Activated CD8-positive, alpha-beta memory T cell treated with anti-CD3 and anti-CD28 coated beads, Interleukin-2, amount 10 ng/mL, durations not matched to agents 7 days and 5 days (primary cell): Measurements from ENCODE around the gene RAB21. TPM values are rescaled to one million over a fixed set of nuclear protein-coding genes. Genes with fewer than 3 reads are reported as not detected.

ENCODE experiments used
- ATAC-seq: fragments of 150-1000 bp; cut with Tn5 transposase; one replicate; pipeline ENCODE4 v1.10.0; 2021; ENCODE audit warnings: moderate library complexity
- CTCF ChIA-PET: fragments of 350-600 bp; sonication (Branson Sonifier 250); formaldehyde crosslinking; loops from one replicate; lab custom pipeline; 2021; ENCODE audit warnings: antibody characterized with exemption; lab: Charles Lee
- DNase-seq: peaks from one replicate; pipeline ENCODE4 v3.0.0-alpha.2; 2020
- H3K27ac Mint-ChIP-seq: one replicate; pipeline ENCODE4 v1.8.0; 2021; ENCODE audit warnings: mild to moderate bottlenecking, mixed read lengths
- H3K27me3 Mint-ChIP-seq: one replicate; pipeline ENCODE4 v1.8.0; 2021; ENCODE audit warnings: mixed read lengths
- H3K36me3 Mint-ChIP-seq: one replicate; pipeline ENCODE4 v1.8.0; 2021; ENCODE audit warnings: mild to moderate bottlenecking, mixed read lengths
- H3K4me1 Mint-ChIP-seq: one replicate; pipeline ENCODE4 v1.8.0; 2021; ENCODE audit warnings: mixed read lengths
- H3K4me3 Mint-ChIP-seq: one replicate; pipeline ENCODE4 v1.8.0; 2021; ENCODE audit warnings: mild to moderate bottlenecking, moderate library complexity, mixed read lengths
- H3K9me3 Mint-ChIP-seq: one replicate; pipeline ENCODE4 v1.8.0; 2022; ENCODE audit warnings: low read depth, mixed read lengths
- total RNA-seq, 2 experiments: library from RNA; stranded (reverse); gene quantifications; one replicate each; pipeline ENCODE4 v1.2.3, GENCODE V29; 2021

Gene RAB21
- total RNA-seq, 2 experiments from 2014 or later: 48.9 to 71.4 TPM

- Mint-ChIP-seq H3K27ac (peak overlapping the region; percentile 95), H3K9me3 (no peaks in the 10 kb centered on the region), H3K4me3 (peak overlapping the region; percentile 92), H3K36me3 (peaks cover 7% of the 10 kb centered on the region), H3K27me3 (no peaks in the 10 kb centered on the region), H3K4me1 (peaks cover 34% of the 10 kb centered on the region)
- peak; percentile 11 for ATAC-seq
- CTCF ChIA-PET: interaction anchor here (0.8 to 2.2 kb wide), 4 partner anchors 19 to 88 kb away, joined by 3 to 7 read pairs (median 4); no protein-coding TSS in a partner anchor
- peak; percentile 42 for DNase-seq
Observed at GRCh38 chr12:71840231-71840847, 85.7 kb downstream of the RAB21 start.

GRCh38 chr12:71846322-71846940, 91.8 kb downstream of the RAB21 start:
- CTCF ChIA-PET: interaction anchor here (0.7 to 3.9 kb wide), 6 partner anchors 8 to 99 kb away, joined by 3 to 31 read pairs (median 4); no protein-coding TSS in a partner anchor
- ATAC-seq (peak; percentile 53), DNase-seq (no peak)
- Mint-ChIP-seq H3K27me3 (no peaks in the 10 kb centered on the region), H3K4me3 (no peak overlapping the region), H3K4me1 (peaks cover 16% of the 10 kb centered on the region), H3K27ac (no peak overlapping the region), H3K9me3 (peaks cover 4% of the 10 kb centered on the region), H3K36me3 (peaks cover 23% of the 10 kb centered on the region)

- peaks cover 32% of the 10 kb centered on the region for H3K36me3 Mint-ChIP-seq
- no peak for DNase-seq
- peaks cover 10% of the 10 kb centered on the region for H3K9me3 Mint-ChIP-seq
- ATAC-seq: no peak
- no peak overlapping the region for H3K4me3 Mint-ChIP-seq
- CTCF ChIA-PET: interaction anchor here (3.9 kb wide), 1 partner anchor 68 kb away, joined by 31 read pairs; no protein-coding TSS in a partner anchor
- H3K27ac Mint-ChIP-seq: no peak overlapping the region
- H3K4me1 Mint-ChIP-seq: peaks cover 7% of the 10 kb centered on the region
- no peaks in the 10 kb centered on the region for H3K27me3 Mint-ChIP-seq
Observed at GRCh38 chr12:71848212-71848611, 93.5 kb downstream of the RAB21 start.

- Mint-ChIP-seq H3K27me3 (no peaks in the 10 kb centered on the region), H3K4me1 (peaks cover 7% of the 10 kb centered on the region), H3K36me3 (peaks cover 42% of the 10 kb centered on the region), H3K9me3 (peaks cover 14% of the 10 kb centered on the region), H3K4me3 (no peak overlapping the region), H3K27ac (no peak overlapping the region)
- DNase-seq: no peak
- CTCF ChIA-PET: interaction anchor here (0.7 to 3.9 kb wide), 3 partner anchors 69 to 95 kb away, joined by 3 to 31 read pairs (median 3); partner anchors contain the start of gene RAB21
- no peak for ATAC-seq
Observed at GRCh38 chr12:71849109-71849851, 94.6 kb downstream of the RAB21 start.

Other genes with a start within 250 kb of the RAB21 start
- 10 to 100 TPM; 54.6 to 79.2 TPM for gene ZFC3H1, start 91.0 kb upstream of the RAB21 start, total RNA-seq
- gene THAP2, start 90.6 kb upstream of the RAB21 start, total RNA-seq: 1 to 10 TPM; 6.9 to 8.1 TPM
- 10 to 100 TPM; 16.5 to 16.6 TPM for gene TMEM19, start 68.8 kb upstream of the RAB21 start, total RNA-seq
- 10 to 100 TPM; 41.5 to 44.9 TPM for gene TBC1D15, start 84.9 kb downstream of the RAB21 start, total RNA-seq
- not detected for gene TPH2, start 184.0 kb downstream of the RAB21 start, total RNA-seq